ENCODE measurements around the gene BMPR1A. TPM values are rescaled to one million over a fixed set of nuclear protein-coding genes. Genes with fewer than 3 reads are reported as not detected.
"Not testable (repeated sequence)": the region's sequence is repeated elsewhere in the genome, so short reads cannot be mapped to it uniquely, and the experiment has no call there.

Gene BMPR1A
- total RNA-seq, 2 experiments from 2014 or later = 0.47 to 1.1 TPM

- DNase-seq (ENCODE audit: low spot score) = no peak
- no peak overlapping the region for H2AFZ ChIP-seq (ENCODE audit: low read length)
- ChIA-PET CTCF (ENCODE audit: unreplicated experiment) (no interaction called here), POLR2A (no interaction called here)
- intact Hi-C loops (cut with micrococcal nuclease; ENCODE audit: unreplicated experiment) = no loop called here
- no peaks in the 10 kb centered on the region for H3K9me2 ChIP-seq (ENCODE audit: insufficient read depth, low read length)
- no peaks in the 10 kb centered on the region for H4K20me1 ChIP-seq (ENCODE audit: insufficient read depth, low read length)
- no peak for TF ChIP-seq EZH2phosphoT487 (IDR thresholded peaks at IDR 0.05; ENCODE audit: borderline replicate concordance, low read depth, low read length)
- H3K4me3 ChIP-seq (ENCODE audit: low read depth, low read length, poor library complexity, severe bottlenecking) = no peak overlapping the region
- BruUV-seq (replicated peaks) = no TSS peak
- no peaks in the 10 kb centered on the region for H3K36me3 ChIP-seq (ENCODE audit: insufficient read depth, low read length)
- no peak overlapping the region for H3K4me2 ChIP-seq (ENCODE audit: low read length)
- no peaks in the 10 kb centered on the region for H3K9me3 ChIP-seq (ENCODE audit: low read length)
- H3K79me2 ChIP-seq (ENCODE audit: insufficient read depth, low read depth, low read length) = no peaks in the 10 kb centered on the region
- H3K27ac ChIP-seq (ENCODE audit: low read depth, low read length, poor library complexity, severe bottlenecking) = no peak overlapping the region
- H3K4me1 ChIP-seq (ENCODE audit: insufficient read depth, low read length, poor library complexity, severe bottlenecking) = no peaks in the 10 kb centered on the region
Observed at GRCh38 chr10:86972613-86973380, 216.4 kb downstream of the BMPR1A start.

GRCh38 chr10:86974484-86974883, 218.1 kb downstream of the BMPR1A start:
- Histone ChIP-seq H3K4me3 (ENCODE audit: low read depth, low read length, poor library complexity, severe bottlenecking) (no peak overlapping the region), H3K79me2 (ENCODE audit: insufficient read depth, low read depth, low read length) (no peaks in the 10 kb centered on the region), H3K9me3 (ENCODE audit: low read length) (no peaks in the 10 kb centered on the region), H2AFZ (ENCODE audit: low read length) (no peak overlapping the region), H3K4me1 (ENCODE audit: insufficient read depth, low read length, poor library complexity, severe bottlenecking) (no peaks in the 10 kb centered on the region), H4K20me1 (ENCODE audit: insufficient read depth, low read length) (no peaks in the 10 kb centered on the region), H3K4me2 (ENCODE audit: low read length) (no peak overlapping the region), H3K27ac (ENCODE audit: low read depth, low read length, poor library complexity, severe bottlenecking) (no peak overlapping the region), H3K9me2 (ENCODE audit: insufficient read depth, low read length) (no peaks in the 10 kb centered on the region), H3K36me3 (ENCODE audit: insufficient read depth, low read length) (no peaks in the 10 kb centered on the region)
- intact Hi-C loops (cut with micrococcal nuclease; ENCODE audit: unreplicated experiment) = no loop called here
- no peak for DNase-seq (ENCODE audit: low spot score)
- ChIA-PET POLR2A (no interaction called here), CTCF (ENCODE audit: unreplicated experiment) (no interaction called here)
- no TSS peak for BruUV-seq (replicated peaks)
- TF ChIP-seq EZH2phosphoT487 (IDR thresholded peaks at IDR 0.05; ENCODE audit: borderline replicate concordance, low read depth, low read length) = no peak
- TF ChIP-seq, protein P1, sequence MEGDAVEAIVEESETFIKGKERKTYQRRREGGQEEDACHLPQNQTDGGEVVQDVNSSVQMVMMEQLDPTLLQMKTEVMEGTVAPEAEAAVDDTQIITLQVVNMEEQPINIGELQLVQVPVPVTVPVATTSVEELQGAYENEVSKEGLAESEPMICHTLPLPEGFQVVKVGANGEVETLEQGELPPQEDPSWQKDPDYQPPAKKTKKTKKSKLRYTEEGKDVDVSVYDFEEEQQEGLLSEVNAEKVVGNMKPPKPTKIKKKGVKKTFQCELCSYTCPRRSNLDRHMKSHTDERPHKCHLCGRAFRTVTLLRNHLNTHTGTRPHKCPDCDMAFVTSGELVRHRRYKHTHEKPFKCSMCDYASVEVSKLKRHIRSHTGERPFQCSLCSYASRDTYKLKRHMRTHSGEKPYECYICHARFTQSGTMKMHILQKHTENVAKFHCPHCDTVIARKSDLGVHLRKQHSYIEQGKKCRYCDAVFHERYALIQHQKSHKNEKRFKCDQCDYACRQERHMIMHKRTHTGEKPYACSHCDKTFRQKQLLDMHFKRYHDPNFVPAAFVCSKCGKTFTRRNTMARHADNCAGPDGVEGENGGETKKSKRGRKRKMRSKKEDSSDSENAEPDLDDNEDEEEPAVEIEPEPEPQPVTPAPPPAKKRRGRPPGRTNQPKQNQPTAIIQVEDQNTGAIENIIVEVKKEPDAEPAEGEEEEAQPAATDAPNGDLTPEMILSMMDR (conservative IDR thresholded peaks at IDR 0.05; ENCODE audit: low read length) = no peak

DNA sequence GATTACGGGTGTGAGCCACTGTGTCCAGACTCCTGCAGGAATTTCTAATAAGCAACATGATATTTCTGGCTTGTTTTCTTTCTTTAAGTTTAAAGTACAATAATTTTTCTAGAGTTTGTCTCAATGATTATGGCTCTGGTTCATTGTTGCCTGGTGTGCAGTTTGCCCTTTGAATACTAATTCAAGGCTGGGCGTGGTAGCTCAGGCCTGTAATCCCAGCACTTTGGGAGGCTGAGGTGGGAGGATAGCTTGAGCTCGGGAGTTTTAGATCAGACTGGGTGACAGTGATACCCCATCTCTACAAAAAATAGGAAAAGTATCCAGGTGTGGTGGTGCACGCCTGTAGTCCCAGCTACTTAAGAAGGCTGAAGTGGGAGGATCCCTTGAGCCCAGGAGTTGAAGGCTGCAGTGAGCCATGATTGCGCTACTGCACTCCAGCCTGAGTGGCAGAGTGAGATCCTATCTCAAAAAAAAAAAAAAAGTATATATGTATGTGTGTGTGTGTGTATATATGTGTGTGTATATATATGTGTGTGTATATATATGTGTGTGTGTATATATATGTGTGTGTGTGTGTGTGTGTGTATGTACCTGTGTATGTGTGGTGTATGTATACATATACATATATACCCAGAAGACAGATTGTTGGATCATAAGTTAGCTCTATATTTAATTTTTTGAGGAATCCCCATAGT, 220.1 kb downstream of the BMPR1A start:
- Histone ChIP-seq H3K9me3 (ENCODE audit: low read length) (no peaks in the 10 kb centered on the region), H3K9me2 (ENCODE audit: insufficient read depth, low read length) (no peaks in the 10 kb centered on the region), H3K4me3 (ENCODE audit: low read depth, low read length, poor library complexity, severe bottlenecking) (no peak overlapping the region), H2AFZ (ENCODE audit: low read length) (no peak overlapping the region), H3K27ac (ENCODE audit: low read depth, low read length, poor library complexity, severe bottlenecking) (no peak overlapping the region), H3K4me1 (ENCODE audit: insufficient read depth, low read length, poor library complexity, severe bottlenecking) (no peaks in the 10 kb centered on the region), H4K20me1 (ENCODE audit: insufficient read depth, low read length) (no peaks in the 10 kb centered on the region), H3K79me2 (ENCODE audit: insufficient read depth, low read depth, low read length) (no peaks in the 10 kb centered on the region), H3K4me2 (ENCODE audit: low read length) (no peak overlapping the region), H3K36me3 (ENCODE audit: insufficient read depth, low read length) (no peaks in the 10 kb centered on the region)
- CTCF ChIA-PET (ENCODE audit: unreplicated experiment) = no interaction called here
- intact Hi-C loops (cut with micrococcal nuclease; ENCODE audit: unreplicated experiment) = no loop called here
- TF ChIP-seq, protein P1 (conservative IDR thresholded peaks at IDR 0.05; ENCODE audit: low read length) = no peak
- no peak for TF ChIP-seq EZH2phosphoT487 (IDR thresholded peaks at IDR 0.05; ENCODE audit: borderline replicate concordance, low read depth, low read length)
- DNase-seq (ENCODE audit: low spot score) = no peak
- BruUV-seq (replicated peaks) = no TSS peak
- POLR2A ChIA-PET = interaction anchor here (0.7 kb wide), 1 partner anchor 117 kb away, joined by 5 read pairs; no protein-coding TSS in a partner anchor

DNA sequence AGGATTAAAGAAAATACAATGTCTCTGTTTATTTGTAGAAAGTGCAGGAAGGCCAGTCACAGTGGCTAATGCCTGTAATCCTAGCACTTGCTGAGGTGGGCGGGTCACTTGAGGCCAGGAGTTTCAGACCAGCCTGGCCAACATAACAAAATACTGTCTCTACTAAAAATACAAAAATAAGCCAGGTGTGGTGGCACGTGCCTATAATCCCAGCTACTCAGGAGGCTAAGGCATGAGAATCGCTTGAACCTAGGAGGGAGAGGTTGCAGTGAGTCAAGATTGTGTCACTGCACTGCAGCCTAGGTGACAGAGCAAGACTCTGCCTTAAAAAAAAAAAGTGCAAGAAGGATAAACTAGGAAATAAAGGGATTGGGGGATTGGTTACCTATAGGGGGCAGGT, 222.0 kb downstream of the BMPR1A start:
- H3K79me2 ChIP-seq (ENCODE audit: insufficient read depth, low read depth, low read length); H3K4me2 ChIP-seq (ENCODE audit: low read length); POLR2A ChIA-PET; BruUV-seq (replicated peaks); H3K9me3 ChIP-seq (ENCODE audit: low read length); H3K9me2 ChIP-seq (ENCODE audit: insufficient read depth, low read length); H3K4me1 ChIP-seq (ENCODE audit: insufficient read depth, low read length, poor library complexity, severe bottlenecking); DNase-seq (ENCODE audit: low spot score); H3K36me3 ChIP-seq (ENCODE audit: insufficient read depth, low read length); H2AFZ ChIP-seq (ENCODE audit: low read length); CTCF ChIA-PET (ENCODE audit: unreplicated experiment); H4K20me1 ChIP-seq (ENCODE audit: insufficient read depth, low read length); intact Hi-C loops (cut with micrococcal nuclease; ENCODE audit: unreplicated experiment); H3K4me3 ChIP-seq (ENCODE audit: low read depth, low read length, poor library complexity, severe bottlenecking); H3K27ac ChIP-seq (ENCODE audit: low read depth, low read length, poor library complexity, severe bottlenecking): not testable (repeated sequence)

Data from OCI-LY7 (cell line).